GM10248 (cell line): ENCODE data around the gene TUNAR.

Experiments used
- CTCF ChIA-PET: fragments of 300-600 bp; sonication (Branson Sonifier 250); formaldehyde crosslinking; extraction: SDS; loops from one replicate; lab custom pipeline; 2021; ENCODE audit warnings: antibody characterized with exemption; lab: Yijun Ruan, JAX
- POLR2A ChIA-PET: fragments of 350-650 bp; sonication (Branson Sonifier 250); formaldehyde crosslinking; extraction: SDS; loops from one replicate; lab custom pipeline; 2020; ENCODE audit warnings: antibody characterized with exemption; lab: Yijun Ruan, JAX
- DNase-seq: peaks from one replicate; pipeline ENCODE4 v3.0.0; 2012; ENCODE audit errors: extremely low spot score
- TF ChIP-seq, protein P1 (sequence below): IDR thresholded peaks from 2 replicates; pipeline ENCODE4 v1.5.1; 2012; ENCODE audit warnings: mild to moderate bottlenecking, low read depth; ENCODE audit errors: extremely low read depth, missing control alignments, control extremely low read depth

Gene TUNAR

GRCh38 chr14:95863295-95863694 lies 13.3 kb upstream of the TUNAR start:
- ChIA-PET POLR2A (no interaction called here), CTCF (interaction anchor here (1.5 kb wide), 1 partner anchor 10 kb away, joined by 5 read pairs; no protein-coding TSS in a partner anchor)
- TF ChIP-seq, protein P1, sequence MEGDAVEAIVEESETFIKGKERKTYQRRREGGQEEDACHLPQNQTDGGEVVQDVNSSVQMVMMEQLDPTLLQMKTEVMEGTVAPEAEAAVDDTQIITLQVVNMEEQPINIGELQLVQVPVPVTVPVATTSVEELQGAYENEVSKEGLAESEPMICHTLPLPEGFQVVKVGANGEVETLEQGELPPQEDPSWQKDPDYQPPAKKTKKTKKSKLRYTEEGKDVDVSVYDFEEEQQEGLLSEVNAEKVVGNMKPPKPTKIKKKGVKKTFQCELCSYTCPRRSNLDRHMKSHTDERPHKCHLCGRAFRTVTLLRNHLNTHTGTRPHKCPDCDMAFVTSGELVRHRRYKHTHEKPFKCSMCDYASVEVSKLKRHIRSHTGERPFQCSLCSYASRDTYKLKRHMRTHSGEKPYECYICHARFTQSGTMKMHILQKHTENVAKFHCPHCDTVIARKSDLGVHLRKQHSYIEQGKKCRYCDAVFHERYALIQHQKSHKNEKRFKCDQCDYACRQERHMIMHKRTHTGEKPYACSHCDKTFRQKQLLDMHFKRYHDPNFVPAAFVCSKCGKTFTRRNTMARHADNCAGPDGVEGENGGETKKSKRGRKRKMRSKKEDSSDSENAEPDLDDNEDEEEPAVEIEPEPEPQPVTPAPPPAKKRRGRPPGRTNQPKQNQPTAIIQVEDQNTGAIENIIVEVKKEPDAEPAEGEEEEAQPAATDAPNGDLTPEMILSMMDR: no peak
- no peak for DNase-seq

DNA sequence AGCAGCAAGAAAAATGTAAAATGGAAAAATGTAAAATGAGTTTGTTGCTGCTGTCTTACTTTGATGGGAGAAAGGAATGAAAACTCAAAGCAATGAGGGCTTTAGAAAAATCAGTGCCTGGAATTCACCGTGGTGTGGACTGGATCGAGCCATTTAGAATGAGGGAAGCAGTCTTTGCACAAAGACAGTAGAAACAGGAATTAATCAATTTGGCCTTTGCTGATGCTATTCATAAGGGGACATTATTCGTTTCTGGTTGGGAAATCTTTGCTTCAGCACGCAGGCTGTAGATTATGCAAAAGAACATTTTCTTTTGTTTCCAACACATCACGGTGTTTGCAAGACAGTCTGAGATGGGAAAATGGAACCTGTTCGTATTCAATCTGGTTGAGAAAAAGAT lies 6.9 kb upstream of the TUNAR start:
- ChIA-PET POLR2A (no interaction called here), CTCF (interaction anchor here (1.0 kb wide), 1 partner anchor 9 kb away, joined by 3 read pairs; no protein-coding TSS in a partner anchor)
- DNase-seq: no peak
- TF ChIP-seq, protein P1: no peak

DNA sequence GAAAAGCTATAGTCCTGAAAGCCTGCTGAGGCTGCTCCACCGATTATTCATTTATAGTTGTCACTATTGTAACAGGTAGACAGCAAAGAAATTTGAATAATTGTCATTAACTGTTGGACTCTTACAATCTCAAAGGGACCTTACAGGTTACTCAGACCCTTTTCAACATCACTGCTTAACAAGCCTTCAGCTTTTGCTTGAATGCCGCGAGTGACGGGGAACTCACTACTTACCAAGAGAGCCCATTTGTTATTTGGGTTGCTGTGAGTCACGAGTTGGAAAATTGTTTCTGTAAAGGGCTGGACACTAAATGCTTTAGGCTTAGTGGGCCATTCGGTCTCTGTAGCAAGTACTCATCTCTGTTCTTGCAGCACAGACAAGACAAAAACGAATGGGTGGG lies 5.9 kb upstream of the TUNAR start:
- ChIA-PET POLR2A (no interaction called here), CTCF (interaction anchor here (2.0 kb wide), 1 partner anchor 13 kb away, joined by 4 read pairs; no protein-coding TSS in a partner anchor)
- no peak for DNase-seq
- TF ChIP-seq, protein P1: no peak

DNA sequence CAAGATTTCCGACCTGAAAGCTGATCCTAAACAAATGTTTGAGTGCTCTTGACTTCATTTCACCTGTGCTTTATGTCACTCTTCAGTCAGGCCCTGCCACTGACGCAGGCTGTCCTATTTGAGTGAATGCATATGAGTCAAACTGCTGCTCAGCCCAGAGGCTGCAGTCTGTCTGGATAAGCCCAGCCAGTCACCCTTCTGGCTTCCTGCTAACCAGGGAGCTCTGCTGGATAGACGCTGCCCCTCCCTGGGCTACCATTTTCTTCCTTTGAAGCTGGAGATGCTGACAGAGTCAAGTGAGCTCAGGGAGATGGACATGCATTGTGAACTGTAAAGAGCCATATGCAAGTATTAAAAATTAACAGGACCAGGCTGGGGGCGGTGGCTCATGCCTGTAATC lies 5.1 kb upstream of the TUNAR start:
- DNase-seq: no peak
- POLR2A ChIA-PET: no interaction called here

DNA sequence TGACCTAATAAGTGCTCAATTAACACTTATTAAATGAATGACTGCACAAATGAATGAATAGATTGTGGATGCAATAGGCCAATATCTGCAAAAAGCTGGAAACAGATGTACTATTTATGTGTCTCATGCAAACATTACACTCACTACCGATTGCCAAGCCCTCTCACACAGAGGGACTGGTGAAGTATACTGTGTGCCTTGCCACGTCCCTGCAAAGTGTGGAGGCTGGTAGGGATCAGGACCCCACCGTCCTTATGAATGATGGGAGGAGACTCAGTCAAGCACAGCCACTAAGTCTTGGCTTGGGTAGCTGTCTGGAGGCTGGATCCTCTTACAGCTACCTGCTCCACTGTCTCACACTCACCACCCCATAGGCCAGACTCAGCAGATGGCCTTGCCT lies 3.9 kb upstream of the TUNAR start:
- no peak for DNase-seq
- TF ChIP-seq, protein P1: no peak
- ChIA-PET POLR2A (no interaction called here), CTCF (interaction anchor here (2.2 kb wide), 1 partner anchor 9 kb away, joined by 5 read pairs; no protein-coding TSS in a partner anchor)

More for the DNA sequence above, 5.1 kb upstream of the TUNAR start:
- TF ChIP-seq, protein P1: no peak
- CTCF ChIA-PET: interaction anchor here (2.0 kb wide), 1 partner anchor 12 kb away, joined by 4 read pairs; no protein-coding TSS in a partner anchor

DNA sequence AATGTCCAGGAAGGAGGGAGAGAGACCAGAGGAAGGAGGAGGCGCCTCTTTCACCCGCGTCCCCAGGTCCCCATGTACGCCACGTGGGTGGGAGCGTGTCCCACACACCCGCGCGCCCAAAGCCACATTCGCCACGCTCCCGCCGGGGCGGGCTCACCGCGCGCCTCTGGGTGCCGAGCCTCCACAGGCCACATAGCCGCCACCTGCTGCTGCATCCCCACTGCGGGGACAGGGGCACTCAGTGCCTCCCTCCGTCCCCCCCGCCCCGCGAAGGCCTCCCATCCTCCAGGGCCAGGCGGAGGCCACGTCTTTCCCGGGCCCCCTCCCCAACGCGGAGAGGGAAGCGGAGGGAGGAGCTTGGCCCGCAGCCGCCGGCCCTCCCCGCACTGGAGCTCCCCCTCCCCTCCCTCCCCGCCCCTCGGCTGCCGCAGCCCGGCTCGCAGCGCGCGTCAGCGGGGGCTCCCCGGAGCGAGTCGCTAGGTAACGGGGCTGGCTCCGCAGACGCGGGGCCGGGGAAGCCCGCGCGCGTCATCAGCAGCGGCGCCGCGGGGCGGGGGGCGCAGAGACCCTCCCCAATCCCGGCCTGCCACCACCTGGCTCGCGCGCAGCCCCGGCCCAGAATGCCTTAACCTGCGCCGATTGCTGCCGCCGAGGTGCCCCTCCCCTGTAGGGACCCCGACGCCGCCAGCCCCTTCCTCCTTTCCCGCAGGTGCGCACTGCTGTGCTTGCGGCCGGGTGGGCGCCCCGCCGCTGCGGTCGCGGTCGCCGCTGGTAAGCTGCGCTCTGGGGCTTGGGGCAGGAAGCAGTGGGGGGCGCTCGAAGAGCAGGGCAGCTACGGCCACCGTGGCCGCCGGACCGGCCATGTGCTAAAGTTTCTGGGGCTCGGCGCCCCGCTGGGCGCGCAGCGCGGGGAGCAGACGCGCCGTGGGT lies 536 bp upstream of the TUNAR start:
- ChIA-PET POLR2A (no interaction called here), CTCF (interaction anchor here (1.0 to 1.2 kb wide), 2 partner anchors 10 to 81 kb away, joined by 3 to 4 read pairs; no protein-coding TSS in a partner anchor)
- TF ChIP-seq, protein P1: no peak
- DNase-seq: no peak
